HG02588 (cell line): ENCODE results near the gene ITK.
"Not testable (repeated sequence)": the region's sequence is repeated elsewhere in the genome, so short reads cannot be mapped to it uniquely, and the experiment has no call there.

Experiments used
- ATAC-seq: cut with Tn5 transposase; IDR thresholded peaks from one replicate; pipeline ENCODE4 v1.9.1; 2021; ENCODE audit warnings: mild to moderate bottlenecking, moderate library complexity; ENCODE audit not compliant: unreplicated experiment

The ITK gene

DNA sequence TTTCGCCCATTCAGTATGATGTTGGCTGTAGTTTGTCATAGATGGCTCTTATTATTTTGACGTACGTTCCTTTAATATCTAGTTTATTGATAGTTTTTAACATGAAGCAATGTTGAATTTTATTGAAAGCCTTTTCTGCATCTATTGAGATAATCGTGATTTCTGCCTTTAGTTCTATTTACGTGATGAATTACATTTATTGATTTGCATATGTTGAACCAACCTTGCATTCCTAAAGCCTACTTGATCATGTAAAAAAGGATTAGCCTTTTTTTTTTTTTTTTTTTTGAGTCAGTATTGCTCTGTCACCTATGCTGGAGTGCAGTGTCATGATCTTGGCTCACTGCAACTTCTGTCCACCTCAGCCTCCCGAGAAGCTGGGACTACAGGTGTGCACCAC lies 25.1 kb downstream of the ITK start:
- no peak for ATAC-seq

DNA sequence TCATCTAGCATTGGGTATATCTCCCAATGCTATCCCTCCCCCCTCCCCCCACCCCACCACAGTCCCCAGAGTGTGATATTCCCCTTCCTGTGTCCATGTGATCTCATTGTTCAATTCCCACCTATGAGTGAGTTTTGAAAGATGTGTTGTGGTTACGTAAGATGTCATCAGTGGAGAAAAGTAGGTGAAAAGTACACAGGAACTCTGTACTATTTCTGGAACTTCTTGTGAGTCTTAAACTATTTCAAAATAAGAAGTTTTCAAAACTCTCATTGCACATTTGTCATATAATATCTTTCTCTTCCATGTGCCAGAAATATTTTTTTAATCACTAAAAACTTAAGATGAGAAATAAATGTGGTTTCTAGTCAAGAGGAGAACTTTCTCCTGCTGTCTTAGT lies 30.0 kb downstream of the ITK start:
- not testable (repeated sequence) for ATAC-seq

DNA sequence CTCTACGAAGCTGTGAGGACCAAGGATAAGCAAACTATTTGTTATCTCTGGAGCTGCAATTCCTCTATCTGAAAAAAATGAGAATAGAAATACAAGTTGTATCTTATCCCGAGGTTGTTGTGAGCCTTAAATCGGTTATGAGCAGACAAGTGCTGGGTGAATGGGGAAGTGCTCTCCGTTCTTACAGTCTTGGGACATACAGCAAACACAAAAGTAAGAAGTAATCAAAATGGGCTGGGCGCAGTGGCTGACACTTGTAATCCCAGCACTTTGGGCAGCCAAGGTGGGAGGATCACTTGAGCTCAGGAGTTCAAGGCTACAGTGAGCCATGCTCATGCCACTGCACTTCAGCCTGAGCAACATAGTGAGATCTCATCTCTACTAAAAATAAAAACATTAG lies 31.7 kb downstream of the ITK start:
- no peak for ATAC-seq

DNA sequence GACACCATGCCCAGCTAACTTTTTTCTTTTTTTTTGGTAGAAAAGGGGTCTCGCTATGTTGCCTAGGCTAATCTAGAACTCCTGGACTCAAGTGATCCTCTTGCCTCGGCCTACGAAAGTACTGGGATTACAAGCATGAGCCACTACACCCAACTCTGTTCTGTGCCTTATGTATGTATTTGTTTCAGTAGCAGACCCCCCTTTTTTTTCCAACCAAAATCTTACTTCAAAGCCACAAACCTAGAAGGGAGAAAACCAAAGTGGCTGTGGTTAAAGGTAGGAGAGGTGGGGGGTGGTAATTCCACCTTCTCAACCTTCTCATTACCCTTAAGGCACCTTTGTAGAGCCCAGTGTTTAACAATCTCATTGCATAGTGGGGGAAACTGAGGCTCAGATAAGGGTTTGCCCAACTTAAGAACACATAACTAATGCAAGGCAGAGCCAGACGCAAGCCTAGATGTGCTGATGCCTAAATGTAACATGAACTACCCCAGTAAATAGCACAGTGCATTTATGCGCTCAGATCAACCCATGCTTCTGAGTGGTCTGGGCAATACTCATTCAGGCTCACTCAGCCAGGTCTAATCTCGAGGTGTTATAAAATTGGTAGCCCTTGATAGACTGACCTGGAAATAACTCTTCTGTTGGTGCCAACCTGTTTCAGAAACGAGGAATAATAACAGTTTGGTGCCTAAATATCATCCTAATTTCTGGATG lies 33.0 kb downstream of the ITK start:
- ATAC-seq: no peak

DNA sequence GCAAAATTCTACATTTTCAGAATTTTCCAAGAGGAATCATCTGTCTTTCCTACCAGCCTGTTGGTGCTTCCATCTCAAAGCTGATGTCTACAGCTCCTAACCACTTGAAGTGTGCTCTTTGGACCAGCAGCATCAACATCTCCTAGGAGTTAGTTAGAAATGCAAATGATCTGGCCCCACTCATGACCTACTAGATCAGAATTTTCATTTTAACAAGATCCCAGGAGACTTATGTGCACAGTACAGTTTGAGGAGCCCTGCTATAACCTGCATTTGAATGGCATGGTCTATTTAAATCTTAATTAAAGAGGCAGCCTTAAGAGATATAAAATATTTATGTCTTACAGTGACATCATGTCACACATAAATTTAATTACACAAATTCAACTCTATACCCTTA lies 33.8 kb downstream of the ITK start:
- no peak for ATAC-seq

DNA sequence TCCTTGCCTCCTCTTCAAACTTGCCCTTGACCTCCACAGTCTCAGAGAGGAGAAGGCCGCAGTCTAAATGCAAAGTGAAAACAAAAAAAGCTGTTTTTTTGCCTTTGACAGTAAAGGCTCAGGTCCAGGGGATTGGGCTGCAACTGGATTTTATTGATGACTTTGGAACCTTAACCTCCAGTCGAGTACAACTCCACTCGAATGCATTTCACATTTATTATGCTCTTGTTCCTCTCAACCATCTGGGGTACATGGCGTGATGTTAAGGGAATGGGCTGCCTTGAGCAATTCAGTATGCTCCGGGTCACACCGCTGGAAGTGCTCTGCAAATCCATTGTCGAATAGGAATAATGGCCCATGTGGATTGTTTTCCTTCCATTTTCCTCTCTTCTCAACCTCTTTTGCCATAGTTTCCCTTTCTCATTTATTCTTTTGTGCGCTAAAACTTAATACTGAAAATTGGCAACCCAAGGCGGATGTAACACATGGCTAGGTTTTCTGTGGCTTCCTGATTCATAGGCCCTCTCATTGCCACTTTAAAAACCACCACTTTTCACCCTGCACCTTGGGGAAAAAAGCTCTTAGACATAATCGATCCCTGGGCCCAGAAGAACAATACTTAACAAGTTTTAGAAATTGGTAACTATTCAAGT lies 34.3 kb downstream of the ITK start:
- peak; percentile 44 for ATAC-seq

DNA sequence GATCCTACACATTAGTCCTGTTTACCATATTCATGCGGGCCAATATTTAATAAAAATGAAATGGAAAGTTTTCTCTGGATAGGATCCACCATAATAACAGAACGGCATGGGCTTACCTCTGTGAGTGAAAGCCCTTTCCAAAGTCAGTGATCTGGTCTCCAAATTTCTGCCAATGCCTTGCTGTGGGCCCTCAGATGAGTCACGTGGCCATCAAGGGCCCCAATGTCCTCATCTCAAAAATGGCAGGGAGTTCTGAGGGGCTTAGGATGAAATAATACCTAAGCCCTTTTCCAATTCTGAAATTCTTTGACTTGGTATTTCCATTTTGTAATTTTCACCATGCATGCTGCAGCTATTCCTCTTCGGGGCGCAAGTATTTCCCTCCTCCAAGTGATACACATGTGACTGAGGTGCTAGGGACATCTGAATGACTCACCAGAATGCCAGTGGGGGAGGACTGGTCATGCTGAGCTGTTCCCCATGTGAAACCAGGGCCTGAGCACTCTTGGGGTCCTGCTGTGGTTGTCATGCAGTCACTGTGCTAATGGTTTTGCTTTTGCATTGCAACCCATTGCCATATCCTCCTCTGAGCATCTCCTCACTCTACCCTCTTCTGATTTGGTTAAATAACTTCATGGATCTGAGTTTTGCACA lies 35.0 kb downstream of the ITK start:
- no peak for ATAC-seq

DNA sequence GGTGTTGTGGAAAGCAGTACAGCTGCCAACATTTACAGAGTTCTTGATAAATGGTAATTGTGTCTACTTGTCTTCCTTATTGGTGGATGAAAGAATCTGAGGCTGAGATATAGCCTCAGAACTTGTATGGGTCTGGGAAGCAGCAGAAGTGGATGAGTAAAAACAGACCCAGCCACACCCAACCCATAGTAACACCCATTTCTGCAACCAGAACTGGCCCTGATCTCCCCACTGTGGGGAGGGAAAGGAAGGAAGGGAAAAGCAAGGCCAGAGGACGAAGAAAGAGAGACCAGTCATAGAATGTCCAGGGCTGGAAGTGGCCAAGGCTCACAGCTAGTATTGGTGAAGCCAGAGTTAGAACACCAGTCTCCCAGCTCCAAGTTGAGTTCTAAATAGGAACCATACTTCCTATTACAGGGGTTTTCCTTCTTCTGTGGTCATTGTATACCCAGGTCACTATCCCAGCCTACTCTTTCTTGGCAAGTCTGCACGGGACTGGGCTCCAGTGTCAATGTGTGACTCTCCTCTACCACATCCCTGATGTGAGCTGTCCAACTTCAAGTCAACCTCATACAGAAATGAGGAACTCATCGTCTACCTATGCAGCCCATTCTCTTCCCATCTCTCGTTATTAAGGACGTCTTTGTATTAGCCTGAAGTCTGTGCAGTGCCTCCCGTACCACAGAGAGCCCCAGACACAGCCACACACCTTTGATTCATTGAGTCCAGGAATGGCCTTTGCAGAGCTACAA lies 35.9 kb downstream of the ITK start:
- ATAC-seq: no peak

DNA sequence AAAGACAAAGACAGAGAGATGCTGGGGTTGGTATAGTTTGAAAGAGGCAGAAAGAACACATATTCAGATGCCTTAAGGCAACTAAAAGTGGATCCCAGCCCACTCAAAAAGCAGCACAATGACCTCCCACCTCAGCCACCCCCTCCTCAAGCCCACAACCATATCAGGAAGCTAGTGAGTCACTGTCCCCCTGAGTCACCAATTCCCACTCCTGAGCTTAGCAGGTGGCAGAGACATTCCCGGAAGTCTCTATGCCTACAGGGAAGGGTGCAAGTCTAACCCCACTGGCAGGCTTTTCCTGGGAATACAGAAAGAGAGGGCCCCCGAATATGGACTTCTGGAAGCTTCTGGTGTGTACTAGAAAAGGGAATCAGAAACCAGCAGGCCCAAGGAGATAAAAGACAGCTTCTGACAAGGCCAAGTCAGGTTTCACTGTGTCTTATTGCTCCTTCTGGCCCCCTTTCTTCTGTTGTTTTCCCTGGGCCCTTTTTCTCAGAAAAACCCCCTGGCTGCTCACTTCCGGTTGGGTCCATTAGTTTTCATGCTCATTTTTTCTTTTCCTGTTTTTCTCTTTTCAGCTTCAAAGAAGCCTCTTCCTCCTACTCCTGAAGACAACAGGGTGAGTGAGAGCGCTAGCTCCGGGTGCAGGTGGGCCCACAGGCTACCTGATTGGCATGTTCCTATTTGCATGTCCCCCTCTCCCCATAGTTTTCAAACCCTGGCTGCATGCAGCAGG lies 36.8 kb downstream of the ITK start:
- no peak for ATAC-seq

DNA sequence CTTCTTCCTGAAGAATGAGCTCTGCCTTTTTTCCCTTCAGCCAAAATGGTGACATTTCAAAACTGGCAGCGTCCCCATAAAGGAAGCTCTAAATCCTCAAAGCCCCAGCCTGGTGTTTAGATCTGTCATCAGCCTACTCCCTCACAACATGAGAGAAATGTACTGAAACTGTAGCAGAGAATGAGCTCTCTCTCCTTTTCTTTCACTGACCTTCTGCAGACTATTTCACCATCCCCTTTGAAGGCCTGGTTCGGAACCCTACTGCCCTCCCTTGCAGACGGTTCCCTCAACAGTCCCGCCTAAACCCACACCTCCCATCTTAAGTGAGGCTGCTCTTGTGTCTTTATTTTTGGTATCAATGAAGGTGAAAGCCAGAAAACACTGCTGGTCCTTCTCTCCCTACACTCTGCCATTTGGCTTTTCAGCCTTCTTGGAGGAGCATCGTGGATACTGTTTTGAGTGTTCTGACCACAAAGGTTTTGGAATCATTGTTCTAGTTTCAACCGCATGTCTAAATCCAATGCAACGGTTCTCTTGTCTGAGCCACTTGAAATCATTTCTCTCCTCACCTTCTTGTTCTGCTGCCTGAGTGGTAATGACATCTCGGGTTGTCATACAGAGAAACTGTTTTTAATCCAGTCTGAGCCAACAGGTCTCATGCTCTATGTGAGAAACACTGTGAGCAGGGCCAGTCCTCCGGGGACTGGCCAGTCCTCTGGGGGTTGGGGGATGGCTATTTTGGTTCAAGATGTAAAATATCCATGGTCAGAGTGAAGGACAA lies 39.0 kb downstream of the ITK start:
- peak; percentile 55 for ATAC-seq

DNA sequence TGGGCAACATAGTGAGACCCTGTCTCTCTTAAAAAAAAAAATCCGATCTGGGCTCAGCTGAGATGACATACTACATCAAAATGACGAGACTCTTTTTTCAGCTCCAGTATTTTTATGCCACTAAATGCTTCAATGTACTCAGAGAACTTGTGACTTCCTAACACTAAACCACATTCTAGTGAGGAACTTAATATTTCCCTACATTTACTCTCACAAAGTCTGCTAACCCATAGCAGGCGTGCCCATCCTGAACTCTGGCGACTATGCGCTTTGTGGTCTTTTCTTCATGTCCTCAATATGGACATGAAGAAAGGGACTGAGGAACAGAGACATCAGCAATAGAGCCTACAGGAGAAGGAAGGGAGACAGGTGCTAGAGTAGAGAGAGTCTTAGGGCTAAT lies 41.3 kb downstream of the ITK start:
- no peak for ATAC-seq

DNA sequence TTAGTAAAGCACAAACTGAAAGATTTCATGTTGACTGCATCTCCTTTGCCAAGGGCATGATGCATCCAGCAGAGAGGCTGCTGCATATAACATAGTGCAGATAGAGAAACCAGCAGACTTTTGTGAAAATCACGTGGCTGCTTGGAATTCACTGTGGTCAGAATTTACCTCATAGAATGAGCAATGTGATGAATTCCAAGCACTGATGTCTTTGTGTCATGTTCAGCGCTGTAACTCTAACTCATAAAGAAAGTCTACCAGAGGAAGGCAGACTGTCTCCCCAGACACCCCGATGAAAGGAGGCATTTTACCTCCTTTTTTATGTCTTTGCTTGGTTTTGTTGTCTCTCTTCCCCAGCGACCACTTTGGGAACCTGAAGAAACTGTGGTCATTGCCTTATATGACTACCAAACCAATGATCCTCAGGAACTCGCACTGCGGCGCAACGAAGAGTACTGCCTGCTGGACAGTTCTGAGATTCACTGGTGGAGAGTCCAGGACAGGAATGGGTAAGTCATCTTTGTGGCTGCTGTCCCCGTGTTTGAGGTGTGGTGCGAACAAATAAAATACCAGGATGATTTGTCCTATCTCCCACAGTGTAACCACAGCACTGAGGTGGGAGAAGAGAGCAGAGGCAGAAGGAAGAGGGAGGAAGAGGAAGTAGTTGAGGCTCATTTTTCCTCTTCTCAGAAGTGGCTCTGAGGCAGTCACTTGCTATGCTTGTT lies 42.0 kb downstream of the ITK start:
- no peak for ATAC-seq

DNA sequence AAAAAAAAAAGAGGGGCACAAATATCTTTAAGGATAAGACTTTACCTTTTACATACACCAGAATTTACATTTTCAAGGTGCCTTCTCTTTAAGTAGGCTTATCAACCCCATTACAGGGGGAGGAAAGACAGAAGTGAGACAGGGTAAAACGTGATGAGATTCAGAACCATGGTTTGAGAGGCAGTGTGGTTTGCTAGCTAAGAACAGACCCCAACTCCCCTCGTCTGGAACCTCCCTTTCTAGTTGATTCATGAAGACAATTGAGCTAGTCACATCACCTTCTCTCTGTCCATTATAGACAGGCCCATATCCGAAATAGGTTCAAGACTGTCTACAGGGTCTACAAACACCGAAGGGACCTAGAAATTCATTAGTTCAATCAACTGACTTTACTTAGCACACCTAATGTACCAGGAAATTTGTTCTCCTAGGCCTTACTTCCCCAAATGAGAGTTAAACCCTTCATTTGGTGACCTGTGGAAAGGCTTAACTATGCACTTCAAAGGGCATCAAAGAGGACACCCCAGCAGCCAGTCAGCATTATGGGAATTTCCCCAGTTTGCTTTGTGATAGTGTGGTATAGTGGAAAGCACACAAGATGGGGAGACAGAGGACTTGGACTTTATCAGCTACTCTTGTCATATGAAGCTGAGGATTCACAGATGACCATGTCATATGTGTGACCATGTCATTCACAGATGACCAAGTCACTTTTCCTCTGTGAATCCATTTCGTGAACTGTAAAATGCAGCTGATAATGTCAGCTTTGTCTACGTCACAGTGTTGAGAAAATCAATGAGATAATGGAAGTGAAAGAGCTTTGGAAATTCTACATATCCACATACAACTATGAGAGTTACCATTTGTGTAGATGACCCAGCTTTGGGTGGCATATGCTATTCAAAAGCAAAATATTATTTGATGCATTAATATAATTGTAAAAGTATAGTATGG lies 45.1 kb downstream of the ITK start:
- ATAC-seq: no peak

DNA sequence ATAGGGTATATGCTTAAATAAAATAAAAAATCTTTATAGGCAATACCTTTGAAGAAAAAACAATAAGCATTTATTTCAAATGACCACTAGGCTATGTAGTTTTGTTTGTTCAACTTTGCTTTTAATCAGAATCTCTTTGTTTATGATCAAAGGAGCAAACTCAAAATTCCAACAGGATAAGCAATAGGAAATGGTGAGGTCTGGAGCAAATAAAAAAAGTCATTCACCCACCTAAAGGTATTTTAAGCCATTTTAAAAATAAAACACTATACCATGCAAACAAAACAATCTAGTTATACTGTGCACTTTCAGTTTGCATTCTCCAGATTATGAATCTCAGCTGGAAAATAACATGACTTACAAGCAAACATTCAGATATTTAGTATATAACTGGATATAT lies 50.0 kb downstream of the ITK start:
- no peak for ATAC-seq

DNA sequence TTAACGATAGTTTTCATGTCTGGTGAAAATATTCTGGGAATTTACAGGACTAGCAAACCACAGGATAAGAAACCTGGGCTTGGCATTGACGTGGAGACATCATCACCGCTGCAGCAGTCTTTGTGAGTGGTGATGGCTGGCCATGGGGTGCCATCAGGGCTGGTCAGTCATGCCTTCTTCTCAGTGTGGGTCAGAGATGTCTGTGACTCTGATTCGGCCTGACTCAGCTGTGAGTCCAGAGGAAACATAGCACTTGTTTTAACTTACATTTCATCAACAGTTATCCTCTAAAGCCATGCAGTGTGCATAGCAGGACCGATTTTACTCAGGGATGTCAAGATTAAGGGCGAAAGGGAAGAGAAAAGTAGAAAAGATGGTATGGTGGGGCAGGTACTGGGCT lies 52.1 kb downstream of the ITK start:
- ATAC-seq: no peak

DNA sequence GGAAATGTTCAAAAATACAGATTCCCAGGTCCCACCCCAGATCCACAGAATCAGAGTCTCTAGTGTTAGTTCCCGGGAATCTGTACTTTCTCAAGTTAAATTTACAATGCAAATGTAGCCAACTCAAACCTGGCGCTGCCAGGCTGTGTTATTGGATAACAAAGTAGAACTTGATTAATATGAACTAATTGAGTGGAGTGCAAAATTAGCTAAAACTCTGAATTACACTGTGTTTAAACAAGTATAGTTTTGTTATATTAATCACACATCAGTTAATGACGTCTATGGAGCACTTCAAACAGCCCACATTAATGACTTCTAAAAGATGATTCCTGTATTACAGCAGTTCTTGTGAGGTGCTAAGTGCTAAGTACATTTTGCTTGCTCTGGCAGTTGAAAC lies 52.9 kb downstream of the ITK start:
- ATAC-seq: no peak

DNA sequence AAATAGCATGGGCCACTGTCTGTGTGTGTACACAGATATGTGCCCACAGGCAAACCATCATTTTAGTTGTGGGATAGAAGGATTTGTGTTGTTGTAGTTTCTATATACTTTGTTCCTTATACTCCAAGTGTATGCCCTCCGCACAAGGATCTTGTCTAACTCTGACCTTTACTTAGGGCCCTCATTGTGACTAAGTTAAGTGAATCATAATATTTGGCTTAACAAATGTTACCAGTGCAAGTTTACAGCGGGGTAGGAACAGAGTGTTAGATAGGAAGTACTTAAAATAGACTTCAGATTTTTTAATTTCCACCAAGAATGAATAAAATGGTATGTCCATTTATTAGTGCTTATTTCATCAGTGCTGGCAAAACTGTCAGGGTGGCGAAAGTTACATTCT lies 55.8 kb downstream of the ITK start:
- no peak for ATAC-seq

DNA sequence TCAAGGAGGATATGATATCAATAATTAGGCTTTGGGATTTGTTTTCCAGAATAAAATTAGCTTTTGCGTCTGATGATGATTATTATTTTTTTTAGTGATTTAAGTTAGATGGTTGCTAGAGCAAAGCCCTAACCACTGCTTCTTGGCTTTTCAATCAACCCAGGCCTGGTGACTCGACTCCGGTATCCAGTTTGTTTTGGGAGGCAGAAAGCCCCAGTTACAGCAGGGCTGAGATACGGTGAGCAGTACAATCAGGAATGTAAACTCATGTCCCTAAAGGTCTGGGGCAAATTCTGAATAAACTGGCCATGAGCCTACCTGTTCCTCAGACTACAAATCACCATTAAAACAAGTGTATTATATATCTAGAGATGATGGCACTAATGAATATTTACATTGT lies 60.8 kb downstream of the ITK start:
- no peak for ATAC-seq
